Astrocyte (in vitro differentiated cells and primary cell): ENCODE results near the gene ADAMTS12. TPM values are rescaled to one million over a fixed set of nuclear protein-coding genes. Genes with fewer than 3 reads are reported as not detected.

ENCODE experiments used
- DNase-seq: peaks from one replicate; pipeline ENCODE4 v3.0.0-alpha.2; 2010; ENCODE audit warnings: low read depth
- FAIRE-seq: peaks from 2 replicates; lab custom pipeline; 2011; peaks lifted over from hg19 to GRCh38; lab: Jason Lieb, UNC
- H2AFZ ChIP-seq: 2 replicates; pipeline ENCODE4 v1.6.0; 2012; ENCODE audit warnings: low read depth, low read length, inconsistent platforms
- H3K27ac ChIP-seq: 2 replicates; pipeline ENCODE4 v1.5.1; 2011; ENCODE audit warnings: low read depth, low read length, inconsistent platforms
- H3K27me3 ChIP-seq: 2 replicates; pipeline ENCODE4 v1.6.0; 2011; ENCODE audit warnings: low read length, inconsistent platforms; ENCODE audit not compliant: insufficient read depth
- H3K36me3 ChIP-seq: 2 replicates; pipeline ENCODE4 v1.5.1; 2011; ENCODE audit warnings: low read length, inconsistent platforms; ENCODE audit not compliant: insufficient read depth
- H3K4me1 ChIP-seq: 2 replicates; pipeline ENCODE4 v1.5.1; 2011; ENCODE audit warnings: low read length, inconsistent platforms; ENCODE audit not compliant: insufficient read depth
- H3K4me2 ChIP-seq: 2 replicates; pipeline ENCODE4 v1.6.0; 2012; ENCODE audit warnings: low read length, inconsistent platforms
- H3K4me3 ChIP-seq: 2 replicates; pipeline ENCODE4 v1.5.1; 2011; ENCODE audit warnings: low read depth, mild to moderate bottlenecking, low read length, inconsistent platforms; ENCODE audit not compliant: insufficient read depth
- H3K79me2 ChIP-seq: 2 replicates; pipeline ENCODE4 v1.6.0; 2012; ENCODE audit warnings: mild to moderate bottlenecking, low read length, inconsistent platforms; ENCODE audit not compliant: insufficient read depth
- H3K9ac ChIP-seq: 2 replicates; pipeline ENCODE4 v1.6.0; 2012; ENCODE audit warnings: mild to moderate bottlenecking, low read length, inconsistent platforms
- H3K9me3 ChIP-seq: 2 replicates; pipeline ENCODE4 v1.5.1; 2012; ENCODE audit warnings: low read depth, mild to moderate bottlenecking, low read length, inconsistent platforms; ENCODE audit not compliant: insufficient read depth
- H4K20me1 ChIP-seq: 2 replicates; pipeline ENCODE4 v1.6.0; 2012; ENCODE audit warnings: low read length, inconsistent platforms; ENCODE audit not compliant: insufficient read depth
- H3K27ac Mint-ChIP-seq: one replicate; pipeline ENCODE4 v1.8.0; 2021; ENCODE audit warnings: mild to moderate bottlenecking, mixed read lengths; ENCODE audit not compliant: unreplicated experiment
- H3K27me3 Mint-ChIP-seq: one replicate; pipeline ENCODE4 v1.8.0; 2021; ENCODE audit warnings: low read depth, mixed read lengths; ENCODE audit not compliant: unreplicated experiment
- H3K36me3 Mint-ChIP-seq: one replicate; pipeline ENCODE4 v1.8.0; 2021; ENCODE audit warnings: low read depth, mixed read lengths; ENCODE audit not compliant: unreplicated experiment
- H3K4me1 Mint-ChIP-seq: one replicate; pipeline ENCODE4 v1.8.0; 2021; ENCODE audit warnings: low read depth, mixed read lengths; ENCODE audit not compliant: unreplicated experiment
- H3K4me3 Mint-ChIP-seq: one replicate; pipeline ENCODE4 v1.8.0; 2021; ENCODE audit warnings: mild to moderate bottlenecking, moderate library complexity, mixed read lengths; ENCODE audit not compliant: unreplicated experiment
- H3K9me3 Mint-ChIP-seq: one replicate; pipeline ENCODE4 v1.8.0; 2021; ENCODE audit warnings: mild to moderate bottlenecking, mixed read lengths; ENCODE audit not compliant: unreplicated experiment
- CTCF ChIP-seq: IDR thresholded peaks from 2 replicates; pipeline ENCODE4 v1.5.1; 2011; ENCODE audit warnings: low read depth, mild to moderate bottlenecking, inconsistent platforms, low read length, moderate library complexity; ENCODE audit not compliant: insufficient read depth
- EZH2 ChIP-seq: IDR thresholded peaks from 2 replicates; pipeline ENCODE4 v1.6.1; 2012; ENCODE audit warnings: mild to moderate bottlenecking, low read length, inconsistent platforms; ENCODE audit not compliant: insufficient read depth
- total RNA-seq: library from RNA; stranded (reverse); gene quantifications from 2 replicates; pipeline ENCODE4 v1.2.1, GENCODE V29; 2021

The ADAMTS12 gene
- total RNA-seq, 1 donor from 2014 or later = 156 TPM

GRCh38 chr5:33621514-33621913 lies 270.3 kb downstream of the ADAMTS12 start:
- Histone ChIP-seq H3K79me2 (no peaks in the 10 kb centered on the region), H2AFZ (no peak overlapping the region), H3K4me3 (no peak overlapping the region), H3K9ac (no peak overlapping the region), H4K20me1 (no peaks in the 10 kb centered on the region), H3K9me3 (no peaks in the 10 kb centered on the region), H3K27me3 (no peaks in the 10 kb centered on the region), H3K27ac (no peak overlapping the region), H3K36me3 (peaks cover 15% of the 10 kb centered on the region), H3K4me2 (no peak overlapping the region), H3K4me1 (no peaks in the 10 kb centered on the region)
- Mint-ChIP-seq H3K27ac (no peak overlapping the region), H3K36me3 (peaks cover 34% of the 10 kb centered on the region), H3K4me3 (no peak overlapping the region), H3K4me1 (no peaks in the 10 kb centered on the region), H3K27me3 (no peaks in the 10 kb centered on the region), H3K9me3 (no peaks in the 10 kb centered on the region)
- FAIRE-seq (no peak), DNase-seq (peak; percentile 34)
- TF ChIP-seq CTCF (no peak), EZH2 (no peak)

GRCh38 chr5:33614039-33614438 lies 277.8 kb downstream of the ADAMTS12 start:
- TF ChIP-seq CTCF (no peak), EZH2 (no peak)
- Mint-ChIP-seq H3K36me3 (peaks cover 36% of the 10 kb centered on the region), H3K4me3 (no peak overlapping the region), H3K9me3 (no peaks in the 10 kb centered on the region), H3K27me3 (no peaks in the 10 kb centered on the region), H3K27ac (peak overlapping the region; percentile 41), H3K4me1 (peaks cover 10% of the 10 kb centered on the region)
- Histone ChIP-seq H3K4me2 (no peak overlapping the region), H3K27ac (no peak overlapping the region), H3K4me1 (peaks cover 18% of the 10 kb centered on the region), H3K9ac (no peak overlapping the region), H4K20me1 (no peaks in the 10 kb centered on the region), H3K36me3 (peaks cover 21% of the 10 kb centered on the region), H3K27me3 (no peaks in the 10 kb centered on the region), H3K9me3 (no peaks in the 10 kb centered on the region), H3K4me3 (no peak overlapping the region), H3K79me2 (no peaks in the 10 kb centered on the region), H2AFZ (no peak overlapping the region)
- DNase-seq = no peak
- no peak for FAIRE-seq

GRCh38 chr5:33612386-33612785 lies 279.4 kb downstream of the ADAMTS12 start:
- H3K9ac ChIP-seq = peak overlapping the region; percentile 69
- peaks cover 18% of the 10 kb centered on the region for H3K4me1 ChIP-seq
- H3K27me3 ChIP-seq = no peaks in the 10 kb centered on the region
- Mint-ChIP-seq H3K36me3 (peaks cover 29% of the 10 kb centered on the region), H3K27ac (peak overlapping the region; percentile 67), H3K4me3 (no peak overlapping the region), H3K9me3 (no peaks in the 10 kb centered on the region), H3K4me1 (peaks cover 10% of the 10 kb centered on the region), H3K27me3 (no peaks in the 10 kb centered on the region)
- TF ChIP-seq EZH2 (no peak), CTCF (no peak)
- peak overlapping the region; percentile 88 for H3K27ac ChIP-seq
- peak overlapping the region; percentile 11 for H3K4me3 ChIP-seq
- DNase-seq (peak; percentile 76), FAIRE-seq (peak; percentile 26)
- H3K79me2 ChIP-seq = no peaks in the 10 kb centered on the region
- H3K4me2 ChIP-seq = peak overlapping the region; percentile 78
- no peaks in the 10 kb centered on the region for H3K9me3 ChIP-seq
- H3K36me3 ChIP-seq = peaks cover 21% of the 10 kb centered on the region
- no peaks in the 10 kb centered on the region for H4K20me1 ChIP-seq
- H2AFZ ChIP-seq = no peak overlapping the region
